Naive thymus-derived CD4-positive, alpha-beta T cell (primary cell): ENCODE data around the gene TNRC6B. TPM values are rescaled to one million over a fixed set of nuclear protein-coding genes. Genes with fewer than 3 reads are reported as not detected.
A peak's percentile ranks its signal among the peaks of the same experiment; 100 is the strongest.

Experiments
- ATAC-seq: fragments of 150-1000 bp; cut with Tn5 transposase; 2 replicates; pipeline ENCODE4 v1.10.0; 2021; ENCODE audit warnings: mild to moderate bottlenecking, moderate library complexity
- CTCF ChIA-PET: fragments of 350-600 bp; sonication (Branson Sonifier 250); formaldehyde crosslinking; loops from one replicate; lab custom pipeline; 2021; ENCODE audit warnings: antibody characterized with exemption; lab: Charles Lee
- POLR2A ChIA-PET: fragments of 350-600 bp; sonication (Branson Sonifier 250); formaldehyde crosslinking; loops from one replicate; lab custom pipeline; 2021; ENCODE audit warnings: antibody characterized with exemption, inconsistent platforms; lab: Charles Lee
- DNase-seq, 9 donors: peaks; one replicate each; pipeline versions ENCODE4 v3.0.0 to v3.0.0-alpha.2; 2020 to 2022; ENCODE audit warnings: mixed read lengths in 1 of 9
- H3K27ac ChIP-seq: one replicate; pipeline ENCODE4 v1.7.0; 2013; ENCODE audit warnings: mild to moderate bottlenecking, low read depth, low read length, moderate library complexity
- H3K27me3 ChIP-seq, 2 donors: one replicate each; pipeline ENCODE4 v1.7.0; 2013; ENCODE audit warnings: low read length in 2 of 2, mild to moderate bottlenecking in 2 of 2, moderate library complexity in 2 of 2; ENCODE audit not compliant: control insufficient read depth in 2 of 2, insufficient read depth in 2 of 2
- H3K36me3 ChIP-seq, 3 experiments: 1 replicate in 2 of 3; 2 replicates in 1 of 3; pipeline ENCODE4 v1.7.0; 2013; ENCODE audit warnings: low read length in 3 of 3, mild to moderate bottlenecking in 3 of 3, moderate library complexity in 1 of 3; ENCODE audit not compliant: insufficient read depth in 3 of 3, control insufficient read depth in 2 of 3
- H3K4me1 ChIP-seq, 2 donors: one replicate each; pipeline ENCODE4 v1.7.0; 2013; ENCODE audit warnings: low read length in 2 of 2, mild to moderate bottlenecking in 2 of 2, moderate library complexity in 1 of 2; ENCODE audit not compliant: control insufficient read depth in 2 of 2, insufficient read depth in 2 of 2
- H3K4me3 ChIP-seq: 2 replicates; pipeline ENCODE4 v1.7.0; 2013; ENCODE audit warnings: mild to moderate bottlenecking, low read length
- H3K9me3 ChIP-seq, 3 experiments: 1 replicate in 2 of 3; 2 replicates in 1 of 3; pipeline ENCODE4 v1.7.0; 2013; ENCODE audit warnings: low read length in 3 of 3; ENCODE audit not compliant: control insufficient read depth in 2 of 3
- H3K27ac Mint-ChIP-seq, 9 donors: one replicate each; pipeline ENCODE4 v1.8.0; 2020 to 2022; ENCODE audit warnings: mixed read lengths in 9 of 9, mild to moderate bottlenecking in 8 of 9, moderate library complexity in 5 of 9, inconsistent platforms in 2 of 9
- H3K27me3 Mint-ChIP-seq, 5 donors: one replicate each; pipeline ENCODE4 v1.8.0; 2021 to 2022; ENCODE audit warnings: mixed read lengths in 5 of 5, mild to moderate bottlenecking in 1 of 5
- H3K36me3 Mint-ChIP-seq, 5 donors: one replicate each; pipeline ENCODE4 v1.8.0; 2020 to 2022; ENCODE audit warnings: mixed read lengths in 5 of 5, mild to moderate bottlenecking in 3 of 5, inconsistent platforms in 1 of 5
- H3K4me1 Mint-ChIP-seq, 7 donors: one replicate each; pipeline ENCODE4 v1.8.0; 2020 to 2022; ENCODE audit warnings: mixed read lengths in 7 of 7, mild to moderate bottlenecking in 3 of 7, inconsistent platforms in 1 of 7
- H3K4me3 Mint-ChIP-seq, 10 donors: one replicate each; pipeline ENCODE4 v1.8.0; 2020 to 2022; ENCODE audit warnings: mild to moderate bottlenecking in 10 of 10, mixed read lengths in 10 of 10, moderate library complexity in 6 of 10, inconsistent platforms in 2 of 10
- H3K9me3 Mint-ChIP-seq, 11 donors: one replicate each; pipeline ENCODE4 v1.8.0; 2020 to 2022; ENCODE audit warnings: mixed read lengths in 11 of 11, mild to moderate bottlenecking in 4 of 11, inconsistent platforms in 1 of 11, moderate library complexity in 1 of 11
- intact Hi-C, 2 donors: fragments of 100-400 bp; cut with micrococcal nuclease; formaldehyde crosslinking; loops; one replicate each; pipeline ENCODE4 v1.15.1; 2023
- polyA plus RNA-seq, 2 donors: library from polyadenylated mRNA; unstranded; fragments of 300-500 nt; fragmentation: Illumina TruSeq; gene quantifications; one replicate each; pipeline ENCODE4 v1.2.3, GENCODE V29; 2021
- total RNA-seq, 6 experiments: library from RNA in 5 of 6; stranded (reverse) in 5 of 6; gene quantifications; 1 replicate in 5 of 6; 2 replicates in 1 of 6; pipeline ENCODE4 v1.2.3 and lab custom pipeline; 2021 to 2026

The TNRC6B gene
- total and polyA plus RNA-seq, 7 experiments from 2014 or later, result 67.4 to 165 (median 136) TPM

- Histone ChIP-seq H3K36me3 (peaks cover 0 to 35% (median 0%) of the 10 kb centered on the region in 3 experiments), H3K4me1 (peaks cover under 1 to 12% of the 10 kb centered on the region in 2 donors), H3K4me3 (no peak overlapping the region), H3K27me3 (no peaks in the 10 kb centered on the region), H3K27ac (no peak overlapping the region), H3K9me3 (no peaks in the 10 kb centered on the region)
- ChIA-PET CTCF (interaction anchor here (0.7 kb wide), 1 partner anchor 628 kb away, joined by 5 read pairs; no protein-coding TSS in a partner anchor), POLR2A (interaction anchor here (1.0 kb wide), 1 partner anchor 15 kb away, joined by 4 read pairs; no protein-coding TSS in a partner anchor)
- peaks cover 0 to 41% (median 22%) of the 10 kb centered on the region in 5 donors for H3K36me3 Mint-ChIP-seq
- intact Hi-C loops, result no loop called here
- no peaks in the 10 kb centered on the region for H3K27me3 Mint-ChIP-seq
- peaks cover 25 to 69% (median 57%) of the 10 kb centered on the region in 7 donors for H3K4me1 Mint-ChIP-seq
- no peak for ATAC-seq
- H3K27ac Mint-ChIP-seq, result peak overlapping the region in 2 of 9 donors; percentile 28 to 31
- no peak overlapping the region for H3K4me3 Mint-ChIP-seq
- no peak for DNase-seq
- H3K9me3 Mint-ChIP-seq, result no peaks in the 10 kb centered on the region
Observed at GRCh38 chr22:40232624-40233023, 54.9 kb downstream of the TNRC6B start.

DNA sequence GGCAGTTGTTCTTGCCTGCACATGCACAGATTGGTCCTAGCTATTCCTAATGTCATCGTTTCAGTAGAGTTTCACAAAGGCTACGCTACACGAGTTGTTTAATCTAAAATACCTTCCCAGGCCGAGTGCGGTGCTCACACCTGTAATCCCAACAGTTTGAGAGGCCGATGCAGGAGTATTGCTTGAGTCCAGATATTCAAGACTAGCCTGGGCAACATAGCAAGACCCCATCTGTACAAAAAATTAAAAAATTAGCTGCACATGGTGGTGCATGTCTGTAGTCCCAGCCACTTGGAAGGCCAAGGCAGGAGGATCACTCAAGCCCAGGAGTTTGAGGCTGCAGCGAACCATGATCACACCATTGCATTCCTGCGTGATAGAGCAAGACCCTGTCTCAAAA lies 56.2 kb downstream of the TNRC6B start:
- CTCF ChIA-PET, result no interaction called here
- Mint-ChIP-seq H3K4me1 (peaks cover 35 to 77% (median 70%) of the 10 kb centered on the region in 7 donors), H3K9me3 (no peaks in the 10 kb centered on the region), H3K27me3 (no peaks in the 10 kb centered on the region), H3K4me3 (no peak overlapping the region), H3K36me3 (peaks cover 0 to 35% (median 27%) of the 10 kb centered on the region in 5 donors), H3K27ac (peak overlapping the region in 4 of 9 donors; percentile 14 to 74 (median 61))
- POLR2A ChIA-PET, result no interaction called here
- Histone ChIP-seq H3K27ac (no peak overlapping the region), H3K4me1 (peaks cover 11 to 23% of the 10 kb centered on the region in 2 donors), H3K4me3 (no peak overlapping the region), H3K9me3 (no peaks in the 10 kb centered on the region), H3K36me3 (peaks cover 0 to 35% (median 0%) of the 10 kb centered on the region in 3 experiments), H3K27me3 (no peaks in the 10 kb centered on the region)
- intact Hi-C loops, result no loop called here
- no peak for ATAC-seq
- DNase-seq, result no peak

GRCh38 chr22:40234658-40235057 lies 56.9 kb downstream of the TNRC6B start:
- no peak overlapping the region for H3K4me3 ChIP-seq
- H3K36me3 Mint-ChIP-seq, result peaks cover 0 to 30% (median 21%) of the 10 kb centered on the region in 5 donors
- H3K4me1 Mint-ChIP-seq, result peaks cover 42 to 78% (median 72%) of the 10 kb centered on the region in 7 donors
- H3K36me3 ChIP-seq, result peaks cover 0 to 35% (median 0%) of the 10 kb centered on the region in 3 experiments
- no peak for DNase-seq
- intact Hi-C loops, result no loop called here
- no peaks in the 10 kb centered on the region for H3K27me3 ChIP-seq
- H3K27ac Mint-ChIP-seq, result peak overlapping the region in 5 of 9 donors; percentile 14 to 76 (median 39)
- no peaks in the 10 kb centered on the region for H3K9me3 Mint-ChIP-seq
- ATAC-seq, result no peak
- H3K27ac ChIP-seq, result no peak overlapping the region
- CTCF ChIA-PET, result no interaction called here
- peaks cover 14 to 31% of the 10 kb centered on the region in 2 donors for H3K4me1 ChIP-seq
- H3K9me3 ChIP-seq, result no peaks in the 10 kb centered on the region
- H3K27me3 Mint-ChIP-seq, result no peaks in the 10 kb centered on the region
- peak overlapping the region in 1 of 10 donors; percentile 75 for H3K4me3 Mint-ChIP-seq
- POLR2A ChIA-PET, result no interaction called here

DNA sequence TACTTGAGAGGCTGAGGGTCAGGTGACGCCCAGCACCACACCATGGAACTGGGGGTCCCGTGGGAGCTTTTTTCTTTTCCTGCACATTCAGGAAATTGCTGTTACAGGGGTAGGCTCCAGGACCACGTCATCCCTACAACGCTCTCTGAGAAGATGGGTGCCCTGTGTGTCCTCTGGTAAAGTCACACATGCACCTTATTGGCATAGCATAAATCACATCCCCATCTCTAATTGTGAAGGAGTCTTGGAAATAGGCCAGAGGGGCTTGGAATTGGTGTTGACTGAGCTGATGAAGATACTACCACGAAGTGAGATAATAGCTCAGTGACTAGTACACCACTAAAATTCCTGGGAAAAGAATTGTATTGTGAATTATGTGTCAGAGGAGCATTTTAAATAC lies 57.6 kb downstream of the TNRC6B start:
- H3K4me3 ChIP-seq, result no peak overlapping the region
- intact Hi-C loops, result no loop called here
- ChIA-PET POLR2A (no interaction called here), CTCF (no interaction called here)
- peaks cover 0 to 26% (median 18%) of the 10 kb centered on the region in 5 donors for H3K36me3 Mint-ChIP-seq
- H3K36me3 ChIP-seq, result peaks cover 0 to 29% (median 0%) of the 10 kb centered on the region in 3 experiments
- DNase-seq, result no peak
- H3K4me1 Mint-ChIP-seq, result peaks cover 47 to 80% (median 75%) of the 10 kb centered on the region in 7 donors
- no peaks in the 10 kb centered on the region for H3K9me3 Mint-ChIP-seq
- peaks cover 18 to 33% of the 10 kb centered on the region in 2 donors for H3K4me1 ChIP-seq
- no peak overlapping the region for H3K27ac ChIP-seq
- ATAC-seq, result no peak
- H3K27ac Mint-ChIP-seq, result peak overlapping the region in 6 of 9 donors; percentile 10 to 76 (median 29)
- H3K27me3 ChIP-seq, result no peaks in the 10 kb centered on the region
- no peaks in the 10 kb centered on the region for H3K9me3 ChIP-seq
- H3K27me3 Mint-ChIP-seq, result no peaks in the 10 kb centered on the region
- H3K4me3 Mint-ChIP-seq, result peak overlapping the region in 1 of 10 donors; percentile 75

DNA sequence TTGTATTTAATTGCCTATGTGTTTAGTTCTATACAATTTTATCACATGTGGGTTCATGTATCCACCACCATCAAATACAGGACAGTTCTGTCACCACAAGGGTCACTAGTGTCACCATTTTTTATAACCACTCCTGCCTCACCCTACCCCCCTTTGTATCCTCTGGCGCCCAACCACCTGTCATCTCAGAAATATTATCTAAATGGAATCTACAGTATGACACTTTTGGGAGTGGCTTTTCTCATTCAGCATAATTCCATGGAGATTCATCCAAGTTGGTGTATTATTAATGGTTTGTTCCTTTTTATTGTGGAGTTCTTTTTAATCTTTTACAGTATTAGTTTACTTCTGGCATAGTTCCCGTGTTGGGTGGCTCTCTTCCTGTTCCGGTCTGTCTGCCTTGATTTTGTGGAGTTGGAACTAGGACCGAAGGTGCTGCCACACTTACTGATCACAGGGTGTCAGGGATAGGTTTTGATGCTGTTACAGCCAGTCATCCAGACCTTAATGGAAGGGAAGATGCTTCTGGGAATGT lies 58.5 kb downstream of the TNRC6B start:
- Mint-ChIP-seq H3K4me3 (peak overlapping the region in 4 of 10 donors; percentile 3 to 75 (median 18)), H3K9me3 (no peaks in the 10 kb centered on the region), H3K36me3 (peaks cover 0 to 23% (median 13%) of the 10 kb centered on the region in 5 donors), H3K4me1 (peaks cover 55 to 87% (median 84%) of the 10 kb centered on the region in 7 donors), H3K27ac (peak overlapping the region in 8 of 9 donors; percentile 19 to 90 (median 77)), H3K27me3 (no peaks in the 10 kb centered on the region)
- peaks cover 26 to 41% of the 10 kb centered on the region in 2 donors for H3K4me1 ChIP-seq
- H3K4me3 ChIP-seq, result no peak overlapping the region
- H3K27me3 ChIP-seq, result no peaks in the 10 kb centered on the region
- no peak for DNase-seq
- no peak for ATAC-seq
- H3K9me3 ChIP-seq, result no peaks in the 10 kb centered on the region
- ChIA-PET POLR2A (no interaction called here), CTCF (interaction anchor here (0.5 kb wide), 1 partner anchor 120 kb away, joined by 3 read pairs; no protein-coding TSS in a partner anchor)
- peaks cover 0 to 26% (median 0%) of the 10 kb centered on the region in 3 experiments for H3K36me3 ChIP-seq
- H3K27ac ChIP-seq, result no peak overlapping the region
- intact Hi-C loops, result no loop called here

DNA sequence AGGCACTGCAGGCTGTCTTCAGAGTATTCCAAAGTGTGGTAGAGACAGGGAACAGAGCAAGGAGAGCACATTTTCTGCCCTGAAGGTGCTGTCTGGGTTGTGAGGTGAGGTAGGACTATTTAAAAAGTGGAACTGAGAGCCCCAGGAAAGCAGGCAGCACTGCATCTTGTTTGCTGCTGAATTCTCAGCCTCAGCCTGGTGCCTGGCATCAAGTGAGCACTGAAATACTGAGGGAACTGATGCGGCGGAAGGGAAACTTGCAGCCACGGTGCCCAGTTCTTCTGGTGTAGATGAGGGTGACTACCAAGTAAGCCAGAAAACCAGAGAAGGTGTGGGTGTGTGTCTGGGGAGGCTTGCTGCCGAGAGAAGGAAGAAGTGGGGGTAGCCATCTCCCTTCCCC lies 59.5 kb downstream of the TNRC6B start:
- no peak overlapping the region for H3K4me3 ChIP-seq
- Mint-ChIP-seq H3K27me3 (no peaks in the 10 kb centered on the region), H3K9me3 (no peaks in the 10 kb centered on the region), H3K36me3 (peaks cover 0 to 17% (median 8%) of the 10 kb centered on the region in 5 donors), H3K4me3 (peak overlapping the region in 3 of 10 donors; percentile 8 to 75 (median 26)), H3K27ac (peak overlapping the region in 8 of 9 donors; percentile 19 to 96 (median 86)), H3K4me1 (peaks cover 61 to 89% (median 87%) of the 10 kb centered on the region in 7 donors)
- peaks cover 37 to 51% of the 10 kb centered on the region in 2 donors for H3K4me1 ChIP-seq
- intact Hi-C loops, result no loop called here
- DNase-seq (no peak), ATAC-seq (no peak)
- no peak overlapping the region for H3K27ac ChIP-seq
- H3K9me3 ChIP-seq, result no peaks in the 10 kb centered on the region
- CTCF ChIA-PET, result no interaction called here
- POLR2A ChIA-PET, result no interaction called here
- no peaks in the 10 kb centered on the region for H3K27me3 ChIP-seq
- peaks cover 0 to 19% (median 0%) of the 10 kb centered on the region in 3 experiments for H3K36me3 ChIP-seq
